ENCODE results near the gene CLCN2.

The CLCN2 gene

GRCh38 chr3:184361532-184361931 is at the start of gene CLCN2, which contains the start of gene POLR2H:
CLCN2 (minus strand) TSS chr3:184361605; CDS start chr3:184361479, 126 bp downstream.
POLR2H (plus strand) TSS chr3:184361710; CDS start chr3:184363493, 1,783 bp downstream.
- peak in 1 of 2 donors; percentile 7 for DNase-seq (ENCODE audit: low read depth in 2 of 2)

GRCh38 chr3:184409946-184410500 is 48.6 kb upstream of the CLCN2 start:
- no peak for DNase-seq (ENCODE audit: low read depth in 2 of 2)

GRCh38 chr3:184409331-184409926 is 48.0 kb upstream of the CLCN2 start:
- DNase-seq (ENCODE audit: low read depth in 2 of 2) = no peak

GRCh38 chr3:184405075-184406030 is 43.9 kb upstream of the CLCN2 start:
- DNase-seq (ENCODE audit: low read depth in 2 of 2) = no peak

- no peak for DNase-seq (ENCODE audit: low read depth in 2 of 2)
These were observed 38.0 kb upstream of the CLCN2 start for GRCh38 chr3:184399410-184399809.

- DNase-seq (ENCODE audit: low read depth in 2 of 2) = no peak
These were observed 33.9 kb upstream of the CLCN2 start for GRCh38 chr3:184395320-184395660.

GRCh38 chr3:184391266-184391665 is 29.9 kb upstream of the CLCN2 start:
- no peak for DNase-seq (ENCODE audit: low read depth in 2 of 2)

GRCh38 chr3:184389935-184390528 is 28.6 kb upstream of the CLCN2 start:
- DNase-seq (ENCODE audit: low read depth in 2 of 2) = no peak

GRCh38 chr3:184389384-184389783 is 28.0 kb upstream of the CLCN2 start:
- DNase-seq (ENCODE audit: low read depth in 2 of 2) = no peak

- no peak for DNase-seq (ENCODE audit: low read depth in 2 of 2)
These were observed 27.5 kb upstream of the CLCN2 start for GRCh38 chr3:184388936-184389230.

- no peak for DNase-seq (ENCODE audit: low read depth in 2 of 2)
These were observed 26.9 kb upstream of the CLCN2 start for GRCh38 chr3:184388164-184388935.

- no peak for DNase-seq (ENCODE audit: low read depth in 2 of 2)
These were observed 25.8 kb upstream of the CLCN2 start for GRCh38 chr3:184387174-184387714.

- DNase-seq (ENCODE audit: low read depth in 2 of 2) = no peak
These were observed 24.8 kb upstream of the CLCN2 start for GRCh38 chr3:184386047-184386806.

- DNase-seq (ENCODE audit: low read depth in 2 of 2) = no peak
These were observed 23.5 kb upstream of the CLCN2 start for GRCh38 chr3:184384856-184385422.

GRCh38 chr3:184384342-184384741 is 22.9 kb upstream of the CLCN2 start:
- DNase-seq (ENCODE audit: low read depth in 2 of 2) = no peak

GRCh38 chr3:184383033-184383740 is 21.8 kb upstream of the CLCN2 start:
- DNase-seq (ENCODE audit: low read depth in 2 of 2) = no peak

- DNase-seq (ENCODE audit: low read depth in 2 of 2) = no peak
These were observed 21.1 kb upstream of the CLCN2 start for GRCh38 chr3:184382326-184383032.

GRCh38 chr3:184381261-184382224 is 20.1 kb upstream of the CLCN2 start:
- DNase-seq (ENCODE audit: low read depth in 2 of 2) = no peak

Data from stimulated activated CD8-positive, alpha-beta memory T cell treated with anti-CD3 and anti-CD28 coated beads, Interleukin-7, amount 100 ng/mL, for 1 hour (primary cell).